ENCODE measurements around the gene POLR1A.

The POLR1A gene

GRCh38 chr2:86047575-86048382, 57.9 kb downstream of the POLR1A start:
- Histone ChIP-seq H3K27ac (no peak overlapping the region), H3K27me3 (no peaks in the 10 kb centered on the region), H3K4me3 (ENCODE audit: low read depth in 1 of 2, low read length in 1 of 2) (no peak overlapping the region), H3K9me3 (no peaks in the 10 kb centered on the region), H3K36me3 (no peaks in the 10 kb centered on the region), H3K4me1 (ENCODE audit: control insufficient read depth in 1 of 2, insufficient read depth in 1 of 2, low read depth in 1 of 2, low read length in 1 of 2) (no peaks in the 10 kb centered on the region)
- TF ChIP-seq, protein P1, sequence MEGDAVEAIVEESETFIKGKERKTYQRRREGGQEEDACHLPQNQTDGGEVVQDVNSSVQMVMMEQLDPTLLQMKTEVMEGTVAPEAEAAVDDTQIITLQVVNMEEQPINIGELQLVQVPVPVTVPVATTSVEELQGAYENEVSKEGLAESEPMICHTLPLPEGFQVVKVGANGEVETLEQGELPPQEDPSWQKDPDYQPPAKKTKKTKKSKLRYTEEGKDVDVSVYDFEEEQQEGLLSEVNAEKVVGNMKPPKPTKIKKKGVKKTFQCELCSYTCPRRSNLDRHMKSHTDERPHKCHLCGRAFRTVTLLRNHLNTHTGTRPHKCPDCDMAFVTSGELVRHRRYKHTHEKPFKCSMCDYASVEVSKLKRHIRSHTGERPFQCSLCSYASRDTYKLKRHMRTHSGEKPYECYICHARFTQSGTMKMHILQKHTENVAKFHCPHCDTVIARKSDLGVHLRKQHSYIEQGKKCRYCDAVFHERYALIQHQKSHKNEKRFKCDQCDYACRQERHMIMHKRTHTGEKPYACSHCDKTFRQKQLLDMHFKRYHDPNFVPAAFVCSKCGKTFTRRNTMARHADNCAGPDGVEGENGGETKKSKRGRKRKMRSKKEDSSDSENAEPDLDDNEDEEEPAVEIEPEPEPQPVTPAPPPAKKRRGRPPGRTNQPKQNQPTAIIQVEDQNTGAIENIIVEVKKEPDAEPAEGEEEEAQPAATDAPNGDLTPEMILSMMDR (IDR thresholded peaks at IDR 0.05) = no peak

DNA sequence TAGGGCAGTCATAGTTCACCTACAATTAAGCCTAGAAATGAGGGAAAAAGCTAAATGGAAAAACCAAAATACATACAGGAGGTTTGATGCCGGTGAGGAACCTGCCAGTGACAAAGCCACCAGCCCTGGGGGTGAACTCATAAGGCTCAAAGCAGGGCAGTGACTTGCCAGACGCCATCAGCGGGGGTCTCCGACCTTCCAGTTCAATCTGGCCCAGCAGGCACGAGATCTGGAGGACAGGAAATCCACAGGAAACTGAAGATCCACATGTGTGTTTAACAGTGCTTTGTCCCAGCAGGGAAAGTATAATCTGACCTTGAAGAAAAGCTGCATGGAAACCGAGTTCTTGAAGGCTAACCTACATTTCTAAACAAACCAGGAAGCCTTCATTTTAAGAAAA, 60.1 kb downstream of the POLR1A start:
- Histone ChIP-seq H3K36me3 (no peaks in the 10 kb centered on the region), H3K9me3 (no peaks in the 10 kb centered on the region)

GRCh38 chr2:86044614-86045013, 61.1 kb downstream of the POLR1A start:
- H3K4me1 ChIP-seq (ENCODE audit: control insufficient read depth in 1 of 2, insufficient read depth in 1 of 2, low read depth in 1 of 2, low read length in 1 of 2) = no peaks in the 10 kb centered on the region
- no peaks in the 10 kb centered on the region for H3K9me3 ChIP-seq
- no peak overlapping the region for H3K27ac ChIP-seq
- no peaks in the 10 kb centered on the region for H3K36me3 ChIP-seq
- TF ChIP-seq, protein P1 (IDR thresholded peaks at IDR 0.05) = no peak
- no peak overlapping the region for H3K4me3 ChIP-seq (ENCODE audit: low read depth in 1 of 2, low read length in 1 of 2)
- no peaks in the 10 kb centered on the region for H3K27me3 ChIP-seq

More for the DNA sequence above, 60.1 kb downstream of the POLR1A start:
- H3K27me3 ChIP-seq = no peaks in the 10 kb centered on the region
- TF ChIP-seq, protein P1 (IDR thresholded peaks at IDR 0.05) = no peak
- no peak overlapping the region for H3K4me3 ChIP-seq (ENCODE audit: low read depth in 1 of 2, low read length in 1 of 2)
- H3K27ac ChIP-seq = no peak overlapping the region
- no peaks in the 10 kb centered on the region for H3K4me1 ChIP-seq (ENCODE audit: control insufficient read depth in 1 of 2, insufficient read depth in 1 of 2, low read depth in 1 of 2, low read length in 1 of 2)

- H3K27ac ChIP-seq = no peak overlapping the region
- H3K36me3 ChIP-seq = no peaks in the 10 kb centered on the region
- H3K4me3 ChIP-seq (ENCODE audit: low read depth in 1 of 2, low read length in 1 of 2) = no peak overlapping the region
- TF ChIP-seq, protein P1 (IDR thresholded peaks at IDR 0.05) = no peak
- H3K4me1 ChIP-seq (ENCODE audit: control insufficient read depth in 1 of 2, insufficient read depth in 1 of 2, low read depth in 1 of 2, low read length in 1 of 2) = peaks cover under 1 to 2% of the 10 kb centered on the region in 2 experiments
- H3K9me3 ChIP-seq = no peaks in the 10 kb centered on the region
- H3K27me3 ChIP-seq = no peaks in the 10 kb centered on the region
Observed at GRCh38 chr2:86044045-86044444, 61.6 kb downstream of the POLR1A start.

DNA sequence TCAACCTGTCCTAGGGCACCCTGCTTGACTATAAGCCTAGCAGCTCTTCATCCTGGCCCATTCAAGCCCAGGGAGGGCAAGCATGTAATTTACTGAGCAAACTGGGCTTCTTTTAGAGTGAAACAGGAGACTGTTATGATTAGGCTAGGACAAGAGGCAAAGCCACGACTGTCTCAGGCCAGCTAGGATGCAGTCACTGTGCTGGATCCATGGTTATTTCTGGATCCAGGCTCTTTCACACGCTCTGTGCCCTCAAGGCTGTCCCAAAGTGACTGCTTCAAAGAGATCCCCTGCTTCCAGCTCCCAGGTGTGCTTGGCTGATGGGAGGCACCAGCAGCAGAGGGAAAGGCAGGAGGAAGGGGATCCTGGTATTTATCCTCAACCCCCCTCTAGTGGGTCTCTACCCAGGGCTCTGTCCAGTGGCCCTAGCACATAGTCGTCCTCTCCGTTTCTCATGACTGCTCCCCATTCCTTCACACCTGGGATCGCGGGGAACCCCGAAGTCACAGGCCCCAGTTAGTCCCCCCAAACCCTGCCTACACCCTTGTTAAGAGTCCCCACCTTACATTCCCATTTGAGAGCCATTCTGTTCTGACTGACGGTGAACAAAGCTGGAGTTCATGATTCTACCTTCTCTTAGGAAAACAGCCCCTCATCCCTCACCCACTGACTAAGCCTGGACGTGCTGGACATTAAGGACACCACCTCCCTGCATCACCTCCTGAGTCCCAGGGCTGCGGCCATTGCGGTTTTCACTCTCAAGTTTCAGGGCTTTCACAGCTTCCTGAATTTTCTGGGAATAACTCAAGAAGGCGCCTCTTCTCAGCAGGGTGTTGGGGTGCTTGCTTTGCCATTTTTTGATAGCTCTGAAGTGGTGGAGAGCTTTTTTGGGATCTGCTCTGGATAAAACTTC, 63.2 kb downstream of the POLR1A start:
- no peaks in the 10 kb centered on the region for H3K9me3 ChIP-seq
- no peak overlapping the region for H3K4me3 ChIP-seq (ENCODE audit: low read depth in 1 of 2, low read length in 1 of 2)
- no peak overlapping the region for H3K27ac ChIP-seq
- H3K27me3 ChIP-seq = no peaks in the 10 kb centered on the region
- no peaks in the 10 kb centered on the region for H3K36me3 ChIP-seq
- H3K4me1 ChIP-seq (ENCODE audit: control insufficient read depth in 1 of 2, insufficient read depth in 1 of 2, low read depth in 1 of 2, low read length in 1 of 2) = peaks cover 16 to 17% of the 10 kb centered on the region in 2 experiments
- TF ChIP-seq, protein P1 (IDR thresholded peaks at IDR 0.05) = no peak
